Stimulated activated CD4-positive, alpha-beta T cell treated with anti-CD3 and anti-CD28 coated beads, Interleukin-4, amount 100 ng/mL, for 24 hours (primary cell): ENCODE data around the gene CDK5RAP2.
"Not testable (repeated sequence)": the region's sequence is repeated elsewhere in the genome, so short reads cannot be mapped to it uniquely, and the experiment has no call there.

Experiments
- DNase-seq: peaks from one replicate; pipeline ENCODE4 v3.0.0-alpha.2; 2020

CDK5RAP2 gene

GRCh38 chr9:120580051-120580896 lies at the start of gene CDK5RAP2:
TSS of gene CDK5RAP2 (minus strand) at chr9:120580167. CDS start at chr9:120579978, 189 bp downstream.
- DNase-seq, result peak; percentile 93

GRCh38 chr9:120628925-120629497 lies 49.0 kb upstream of the CDK5RAP2 start:
- DNase-seq, result not testable (repeated sequence)

- DNase-seq, result no peak
Measured at GRCh38 chr9:120628207-120628924, 48.4 kb upstream of the CDK5RAP2 start.

- no peak for DNase-seq
Measured at GRCh38 chr9:120627073-120627472, 47.1 kb upstream of the CDK5RAP2 start.

GRCh38 chr9:120626512-120626911 lies 46.5 kb upstream of the CDK5RAP2 start:
- DNase-seq, result no peak

- DNase-seq, result no peak
Measured at GRCh38 chr9:120625222-120625621, 45.3 kb upstream of the CDK5RAP2 start.

GRCh38 chr9:120622790-120623189 lies 42.8 kb upstream of the CDK5RAP2 start:
- no peak for DNase-seq

- no peak for DNase-seq
Measured at GRCh38 chr9:120621941-120622340, 42.0 kb upstream of the CDK5RAP2 start.

- peak; percentile 67 for DNase-seq
Measured at GRCh38 chr9:120619751-120620655, 40.0 kb upstream of the CDK5RAP2 start.

- no peak for DNase-seq
Measured at GRCh38 chr9:120616966-120617935, 37.3 kb upstream of the CDK5RAP2 start.

GRCh38 chr9:120612218-120612617 lies 32.3 kb upstream of the CDK5RAP2 start:
- DNase-seq, result no peak

- no peak for DNase-seq
Measured at GRCh38 chr9:120611690-120612068, 31.7 kb upstream of the CDK5RAP2 start.

GRCh38 chr9:120610975-120611689 lies 31.2 kb upstream of the CDK5RAP2 start:
- DNase-seq, result no peak

GRCh38 chr9:120609636-120610035 lies 29.7 kb upstream of the CDK5RAP2 start:
- no peak for DNase-seq

- DNase-seq, result no peak
Measured at GRCh38 chr9:120608421-120608820, 28.5 kb upstream of the CDK5RAP2 start.

GRCh38 chr9:120603591-120603990 lies 23.6 kb upstream of the CDK5RAP2 start:
- DNase-seq, result no peak

- DNase-seq, result no peak
Measured at GRCh38 chr9:120603010-120603409, 23.0 kb upstream of the CDK5RAP2 start.

GRCh38 chr9:120593955-120594277 lies 13.9 kb upstream of the CDK5RAP2 start:
- DNase-seq, result no peak

- DNase-seq, result no peak
Measured at GRCh38 chr9:120593250-120593954, 13.4 kb upstream of the CDK5RAP2 start.

- DNase-seq, result no peak
Measured at GRCh38 chr9:120592210-120592609, 12.2 kb upstream of the CDK5RAP2 start.
